ENCODE results near the gene UBE2B.

GRCh38 chr5:134422791-134423365 lies 51.5 kb downstream of the UBE2B start:
- TF ChIP-seq, protein P1, sequence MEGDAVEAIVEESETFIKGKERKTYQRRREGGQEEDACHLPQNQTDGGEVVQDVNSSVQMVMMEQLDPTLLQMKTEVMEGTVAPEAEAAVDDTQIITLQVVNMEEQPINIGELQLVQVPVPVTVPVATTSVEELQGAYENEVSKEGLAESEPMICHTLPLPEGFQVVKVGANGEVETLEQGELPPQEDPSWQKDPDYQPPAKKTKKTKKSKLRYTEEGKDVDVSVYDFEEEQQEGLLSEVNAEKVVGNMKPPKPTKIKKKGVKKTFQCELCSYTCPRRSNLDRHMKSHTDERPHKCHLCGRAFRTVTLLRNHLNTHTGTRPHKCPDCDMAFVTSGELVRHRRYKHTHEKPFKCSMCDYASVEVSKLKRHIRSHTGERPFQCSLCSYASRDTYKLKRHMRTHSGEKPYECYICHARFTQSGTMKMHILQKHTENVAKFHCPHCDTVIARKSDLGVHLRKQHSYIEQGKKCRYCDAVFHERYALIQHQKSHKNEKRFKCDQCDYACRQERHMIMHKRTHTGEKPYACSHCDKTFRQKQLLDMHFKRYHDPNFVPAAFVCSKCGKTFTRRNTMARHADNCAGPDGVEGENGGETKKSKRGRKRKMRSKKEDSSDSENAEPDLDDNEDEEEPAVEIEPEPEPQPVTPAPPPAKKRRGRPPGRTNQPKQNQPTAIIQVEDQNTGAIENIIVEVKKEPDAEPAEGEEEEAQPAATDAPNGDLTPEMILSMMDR (IDR thresholded peaks at IDR 0.05; ENCODE audit: insufficient read depth, low read length, poor library complexity, severe bottlenecking), result no peak
- TF ChIP-seq EZH2phosphoT487 (conservative IDR thresholded peaks at IDR 0.05; ENCODE audit: low read length), result no peak
